ENCODE results near the gene CCDC187.

DNA sequence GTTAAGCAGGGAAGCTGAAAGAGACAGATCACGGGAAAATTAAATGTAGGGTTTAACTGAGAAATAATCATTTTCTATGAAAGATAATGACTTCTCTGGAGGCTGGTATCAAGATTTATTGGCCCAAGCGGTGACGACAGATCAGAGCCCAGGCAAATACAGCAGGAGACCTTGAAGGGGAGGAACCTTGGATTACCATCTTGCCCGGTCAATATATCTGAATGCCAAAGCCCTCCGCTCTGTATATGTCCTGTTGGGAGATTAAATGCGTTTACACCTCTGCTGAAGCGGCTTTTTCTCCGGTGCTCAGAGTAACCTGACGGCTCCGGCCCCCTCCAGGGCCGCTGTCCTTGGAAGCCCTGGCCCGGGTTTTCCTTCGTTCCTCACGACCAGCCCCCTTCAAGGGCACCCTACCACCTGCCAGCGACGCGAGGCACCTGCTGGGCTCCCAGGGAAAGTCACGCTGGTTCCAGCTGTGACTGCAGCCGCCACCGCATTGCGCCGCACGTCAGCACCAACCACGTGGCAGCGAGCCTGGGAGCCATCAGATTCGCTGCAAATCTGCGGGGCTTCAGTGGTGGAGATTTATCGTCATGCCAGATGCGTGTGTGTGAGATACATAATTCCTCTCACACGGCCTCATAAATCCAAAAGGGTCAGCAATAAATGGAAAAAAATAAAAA lies 53.9 kb downstream of the CCDC187 start:
- TF ChIP-seq POLR2A (IDR thresholded peaks at IDR 0.05), result no peak
- no peak for TF ChIP-seq CTCF (IDR thresholded peaks at IDR 0.05)

Measured in tibial nerve (tissue), 3 donors.